Measurements from ENCODE around the gene IL12RB1. TPM values are rescaled to one million over a fixed set of nuclear protein-coding genes. Genes with fewer than 3 reads are reported as not detected.

Gene IL12RB1
- total RNA-seq, 4 donors from 2014 or later: 0.41 to 6.5 (median 0.61) TPM; not detected in 1

DNA sequence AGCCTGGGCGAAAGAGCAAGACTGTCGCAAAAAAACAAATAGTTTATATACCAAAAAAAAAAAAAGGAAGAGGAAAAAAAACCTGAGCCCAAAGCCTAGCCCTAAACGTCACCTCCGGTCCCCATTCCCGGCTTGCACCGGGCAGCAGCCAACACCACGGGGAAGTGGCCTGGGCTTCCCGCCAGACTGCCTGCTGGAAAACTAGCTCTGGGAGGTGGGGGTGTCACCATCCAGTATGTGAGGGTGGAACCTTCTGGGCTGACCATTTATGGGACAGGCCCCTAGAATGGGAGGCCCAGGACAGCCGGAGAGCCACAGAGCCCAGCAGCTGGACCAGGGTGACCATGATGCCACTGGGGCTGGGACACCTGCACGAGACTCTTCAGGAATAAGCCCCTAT, 37.3 kb downstream of the IL12RB1 start:
- Histone ChIP-seq H3K9me3 (no peaks in the 10 kb centered on the region), H3K4me1 (peaks cover 0 to 4% of the 10 kb centered on the region in 2 donors), H3K4me3 (no peak overlapping the region), H3K36me3 (no peaks in the 10 kb centered on the region), H3K27ac (peak overlapping the region; percentile 64 to 76), H3K27me3 (no peaks in the 10 kb centered on the region)
- no peak for TF ChIP-seq CTCF (IDR thresholded peaks at IDR 0.05)
- TF ChIP-seq POLR2A (IDR thresholded peaks at IDR 0.05): peak in 1 of 2 donors; percentile 63
- peak; percentile 73 to 82 for DNase-seq
- intact Hi-C loops (cut with DNase I; ENCODE audit: low total_unique reads): no loop called here

DNA sequence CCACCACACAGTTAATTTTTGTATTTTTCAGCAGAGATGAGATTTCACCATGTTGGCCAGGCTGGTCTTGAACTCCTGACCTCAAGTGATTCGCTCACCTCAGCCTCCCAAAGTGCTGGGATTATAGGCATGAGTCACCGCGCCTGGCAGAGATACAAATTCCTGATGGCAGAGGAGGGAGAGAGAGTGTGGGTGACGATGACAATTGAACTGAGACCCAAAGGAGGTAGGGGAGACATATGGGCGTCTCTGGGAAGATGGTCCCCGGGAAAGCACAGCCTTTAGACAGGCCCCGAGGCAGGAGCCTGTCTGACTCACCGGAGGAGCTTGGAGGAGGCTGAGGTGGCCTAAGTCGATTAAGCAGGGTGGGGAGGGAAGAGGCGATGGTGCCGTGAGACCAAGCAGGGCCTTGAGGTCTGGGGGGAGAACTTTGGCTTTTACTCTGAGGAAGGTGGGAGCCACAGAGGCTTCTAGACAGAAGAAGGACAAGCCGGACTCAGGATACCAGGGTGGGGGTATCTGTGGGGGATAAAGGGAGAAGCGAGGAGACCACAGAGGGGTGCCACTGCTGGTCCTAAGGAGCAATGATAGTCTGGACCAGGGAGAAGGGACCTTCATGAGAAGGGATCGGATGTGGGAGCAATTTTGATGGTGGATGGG, 40.5 kb downstream of the IL12RB1 start:
- Histone ChIP-seq H3K27me3 (no peaks in the 10 kb centered on the region), H3K4me3 (no peak overlapping the region), H3K4me1 (no peaks in the 10 kb centered on the region), H3K9me3 (no peaks in the 10 kb centered on the region), H3K27ac (peak overlapping the region in 1 of 2 donors; percentile 33), H3K36me3 (no peaks in the 10 kb centered on the region)
- intact Hi-C loops (cut with DNase I; ENCODE audit: low total_unique reads): no loop called here
- no peak for TF ChIP-seq POLR2A (IDR thresholded peaks at IDR 0.05)
- no peak for TF ChIP-seq CTCF (IDR thresholded peaks at IDR 0.05)
- peak in 1 of 2 donors; percentile 24 for DNase-seq

DNA sequence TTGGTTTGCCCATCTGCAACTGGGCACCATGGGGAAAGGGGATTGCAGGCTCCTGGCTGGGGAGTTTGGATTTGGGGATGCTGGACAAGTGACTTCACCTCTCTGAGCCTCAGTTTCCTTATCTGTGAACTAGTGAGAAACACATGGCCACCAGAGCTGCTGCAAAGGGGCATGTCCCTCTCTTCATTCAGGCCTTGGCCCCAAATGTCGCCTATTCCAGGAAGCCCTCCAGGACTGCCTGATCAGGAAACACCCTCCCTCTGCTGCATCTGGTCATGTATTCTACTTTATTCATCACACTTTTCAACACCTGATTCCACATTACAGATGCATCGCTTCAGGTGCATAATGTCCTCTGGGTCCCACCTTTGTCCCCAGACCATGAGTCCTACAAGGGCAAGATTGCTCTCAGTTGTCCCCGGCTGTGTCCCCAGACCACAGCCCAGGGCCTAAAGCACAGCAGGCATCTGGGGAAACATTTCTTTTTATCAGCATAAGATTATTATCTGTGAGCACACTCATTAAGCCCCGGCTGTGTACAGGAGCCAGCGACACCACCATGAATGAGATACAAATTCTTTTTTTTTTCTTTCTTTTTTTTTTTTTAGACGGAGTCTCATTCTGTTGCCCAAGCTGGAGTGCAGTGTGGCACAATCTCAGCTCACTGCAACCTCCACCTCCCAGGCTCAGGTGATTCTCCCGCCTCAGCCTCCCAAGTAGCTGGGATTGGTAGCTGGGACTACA, 41.3 kb downstream of the IL12RB1 start:
- H3K36me3 ChIP-seq: no peaks in the 10 kb centered on the region
- H3K4me1 ChIP-seq: no peaks in the 10 kb centered on the region
- no peaks in the 10 kb centered on the region for H3K9me3 ChIP-seq
- peak overlapping the region; percentile 14 to 27 for H3K4me3 ChIP-seq
- H3K27ac ChIP-seq: peak overlapping the region; percentile 33 to 52
- no peaks in the 10 kb centered on the region for H3K27me3 ChIP-seq
- intact Hi-C loops (cut with DNase I; ENCODE audit: low total_unique reads): no loop called here
- no peak for TF ChIP-seq POLR2A (IDR thresholded peaks at IDR 0.05)
- no peak for TF ChIP-seq CTCF (IDR thresholded peaks at IDR 0.05)
- no peak for DNase-seq

- no peaks in the 10 kb centered on the region for H3K4me1 ChIP-seq
- H3K27ac ChIP-seq: peak overlapping the region; percentile 33 to 52
- no peaks in the 10 kb centered on the region for H3K9me3 ChIP-seq
- peak overlapping the region; percentile 14 to 27 for H3K4me3 ChIP-seq
- peak; percentile 38 to 49 for DNase-seq
- H3K27me3 ChIP-seq: no peaks in the 10 kb centered on the region
- intact Hi-C loops (cut with DNase I; ENCODE audit: low total_unique reads): no loop called here
- TF ChIP-seq CTCF (IDR thresholded peaks at IDR 0.05): no peak
- no peak for TF ChIP-seq POLR2A (IDR thresholded peaks at IDR 0.05)
- no peaks in the 10 kb centered on the region for H3K36me3 ChIP-seq
These were observed 41.9 kb downstream of the IL12RB1 start for GRCh38 chr19:18044825-18045304.

GRCh38 chr19:18043676-18044075, 43.1 kb downstream of the IL12RB1 start:
- H3K9me3 ChIP-seq: no peaks in the 10 kb centered on the region
- no peak overlapping the region for H3K4me3 ChIP-seq
- no peaks in the 10 kb centered on the region for H3K27me3 ChIP-seq
- no peaks in the 10 kb centered on the region for H3K36me3 ChIP-seq
- no peak overlapping the region for H3K27ac ChIP-seq
- H3K4me1 ChIP-seq: no peaks in the 10 kb centered on the region
- intact Hi-C loops (cut with DNase I; ENCODE audit: low total_unique reads): no loop called here
- TF ChIP-seq CTCF (IDR thresholded peaks at IDR 0.05) (no peak), POLR2A (IDR thresholded peaks at IDR 0.05) (no peak)
- no peak for DNase-seq

Measured in uterus (tissue), 4 donors.